Neural crest cell (in vitro differentiated cells): ENCODE results near the gene MYO15A. TPM values are rescaled to one million over a fixed set of nuclear protein-coding genes. Genes with fewer than 3 reads are reported as not detected.

Experiments used
- DNase-seq: peaks from one replicate; pipeline ENCODE4 v3.0.0; 2021; ENCODE audit warnings: low read depth, mixed read lengths, low spot score
- H3K27ac Mint-ChIP-seq: one replicate; pipeline ENCODE4 v1.8.0; 2021; ENCODE audit warnings: mild to moderate bottlenecking, mixed read lengths; ENCODE audit not compliant: unreplicated experiment
- H3K27me3 Mint-ChIP-seq: 2 replicates; pipeline ENCODE4 v1.8.0; 2021; ENCODE audit warnings: low read depth, mild to moderate bottlenecking, mixed read lengths
- H3K36me3 Mint-ChIP-seq: 2 replicates; pipeline ENCODE4 v1.8.0; 2021; ENCODE audit warnings: low read depth, mild to moderate bottlenecking, mixed read lengths
- H3K4me1 Mint-ChIP-seq: 2 replicates; pipeline ENCODE4 v1.8.0; 2021; ENCODE audit warnings: mixed read lengths
- H3K4me3 Mint-ChIP-seq: one replicate; pipeline ENCODE4 v1.8.0; 2021; ENCODE audit warnings: mild to moderate bottlenecking, mixed read lengths
- H3K9me3 Mint-ChIP-seq: 2 replicates; pipeline ENCODE4 v1.8.0; 2021; ENCODE audit warnings: mixed read lengths
- CTCF ChIP-seq: fragments of 200-600 bp; sonication (generic); conservative IDR thresholded peaks from 2 replicates; pipeline ENCODE4 v1.5.0; 2021; ENCODE audit warnings: antibody characterized with exemption, mild to moderate bottlenecking
- total RNA-seq: library from RNA; stranded (reverse); gene quantifications from 2 replicates; pipeline ENCODE4 v1.2.1, GENCODE V29; 2021

MYO15A gene
- total RNA-seq, 1 donor from 2014 or later = 1.6 TPM

GRCh38 chr17:18160128-18160856 is 51.7 kb downstream of the MYO15A start:
- no peaks in the 10 kb centered on the region for H3K9me3 Mint-ChIP-seq
- DNase-seq = no peak
- no peak for TF ChIP-seq CTCF
- peak overlapping the region; percentile 87 for H3K27ac Mint-ChIP-seq
- no peaks in the 10 kb centered on the region for H3K27me3 Mint-ChIP-seq
- H3K4me1 Mint-ChIP-seq = peaks cover 42% of the 10 kb centered on the region
- H3K36me3 Mint-ChIP-seq = no peaks in the 10 kb centered on the region
- no peak overlapping the region for H3K4me3 Mint-ChIP-seq

- peak overlapping the region; percentile 93 for H3K27ac Mint-ChIP-seq
- no peak for DNase-seq
- H3K4me1 Mint-ChIP-seq = peaks cover 35% of the 10 kb centered on the region
- no peaks in the 10 kb centered on the region for H3K9me3 Mint-ChIP-seq
- H3K36me3 Mint-ChIP-seq = no peaks in the 10 kb centered on the region
- no peak overlapping the region for H3K4me3 Mint-ChIP-seq
- no peaks in the 10 kb centered on the region for H3K27me3 Mint-ChIP-seq
- TF ChIP-seq CTCF = no peak
Measured at GRCh38 chr17:18161207-18162145, 52.9 kb downstream of the MYO15A start.

GRCh38 chr17:18163547-18163946 is 55.0 kb downstream of the MYO15A start:
- H3K27me3 Mint-ChIP-seq = no peaks in the 10 kb centered on the region
- no peaks in the 10 kb centered on the region for H3K36me3 Mint-ChIP-seq
- peaks cover 33% of the 10 kb centered on the region for H3K4me1 Mint-ChIP-seq
- no peak for TF ChIP-seq CTCF
- no peak overlapping the region for H3K27ac Mint-ChIP-seq
- no peak for DNase-seq
- no peak overlapping the region for H3K4me3 Mint-ChIP-seq
- H3K9me3 Mint-ChIP-seq = no peaks in the 10 kb centered on the region

GRCh38 chr17:18166894-18167293 is 58.3 kb downstream of the MYO15A start:
- H3K4me1 Mint-ChIP-seq = peaks cover 21% of the 10 kb centered on the region
- TF ChIP-seq CTCF = peak; percentile 22
- peak overlapping the region; percentile 40 for H3K27ac Mint-ChIP-seq
- no peaks in the 10 kb centered on the region for H3K9me3 Mint-ChIP-seq
- no peak for DNase-seq
- no peaks in the 10 kb centered on the region for H3K36me3 Mint-ChIP-seq
- H3K4me3 Mint-ChIP-seq = no peak overlapping the region
- H3K27me3 Mint-ChIP-seq = no peaks in the 10 kb centered on the region

- Mint-ChIP-seq H3K36me3 (no peaks in the 10 kb centered on the region), H3K4me1 (peaks cover 16% of the 10 kb centered on the region), H3K27ac (no peak overlapping the region), H3K27me3 (no peaks in the 10 kb centered on the region), H3K9me3 (no peaks in the 10 kb centered on the region), H3K4me3 (no peak overlapping the region)
- TF ChIP-seq CTCF = no peak
- DNase-seq = no peak
Measured at GRCh38 chr17:18167421-18167820, 58.9 kb downstream of the MYO15A start.
